ENCODE results near the gene C1orf105.

The C1orf105 gene

GRCh38 chr1:172397633-172398032, 22.9 kb upstream of the C1orf105 start:
- no peak for DNase-seq

- DNase-seq, result no peak
Observed at GRCh38 chr1:172398193-172398592, 22.3 kb upstream of the C1orf105 start.

- DNase-seq, result no peak
Observed at GRCh38 chr1:172398970-172399755, 21.3 kb upstream of the C1orf105 start.

DNA sequence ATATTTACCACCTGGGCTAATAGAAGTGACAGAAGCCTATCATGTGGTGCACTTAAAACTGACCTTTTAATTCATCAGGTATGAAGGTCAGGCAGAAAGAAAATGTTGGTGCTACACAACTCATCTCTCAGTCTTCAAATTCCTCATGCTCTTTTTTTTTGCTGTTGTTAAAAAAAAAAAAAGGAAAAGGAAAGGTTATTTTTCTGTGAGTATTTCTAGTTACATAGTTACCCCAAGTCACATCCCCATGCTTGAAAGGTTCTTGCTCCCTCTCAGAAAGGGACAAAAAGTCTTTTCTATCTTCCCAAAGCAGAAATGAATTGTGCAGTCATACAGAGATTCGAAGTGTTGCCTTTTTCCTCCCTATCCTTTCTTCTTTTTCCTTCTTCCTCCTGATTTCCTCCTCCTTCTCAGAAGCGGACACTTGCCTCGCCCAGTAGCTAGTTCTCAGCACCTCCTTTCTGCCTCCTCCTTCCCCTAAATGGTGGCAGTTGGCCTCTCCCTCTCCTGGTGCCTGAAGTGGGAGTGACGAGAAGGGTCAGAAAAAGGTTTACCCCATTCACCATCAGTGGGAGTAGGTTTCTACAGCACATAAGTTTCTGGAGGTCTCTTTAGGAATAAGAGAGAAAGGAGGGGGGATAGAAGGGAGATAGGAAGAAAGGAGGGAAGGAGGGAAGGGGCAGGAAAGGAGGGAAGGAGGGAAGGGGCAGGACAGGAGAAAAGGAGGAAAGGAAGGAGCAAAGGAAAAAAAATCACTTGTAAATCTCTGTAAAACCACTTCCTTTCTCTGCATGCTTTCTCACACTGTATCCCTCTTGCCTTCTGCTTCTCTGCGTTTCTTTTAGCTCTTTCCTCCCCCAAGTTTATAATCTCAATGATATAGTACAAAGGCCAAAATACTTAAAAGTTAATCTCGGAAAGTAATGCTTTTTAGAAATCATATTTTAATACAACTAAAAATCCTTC, 20.4 kb upstream of the C1orf105 start:
- no peak for DNase-seq

- DNase-seq, result no peak
Observed at GRCh38 chr1:172400722-172401105, 19.8 kb upstream of the C1orf105 start.

DNA sequence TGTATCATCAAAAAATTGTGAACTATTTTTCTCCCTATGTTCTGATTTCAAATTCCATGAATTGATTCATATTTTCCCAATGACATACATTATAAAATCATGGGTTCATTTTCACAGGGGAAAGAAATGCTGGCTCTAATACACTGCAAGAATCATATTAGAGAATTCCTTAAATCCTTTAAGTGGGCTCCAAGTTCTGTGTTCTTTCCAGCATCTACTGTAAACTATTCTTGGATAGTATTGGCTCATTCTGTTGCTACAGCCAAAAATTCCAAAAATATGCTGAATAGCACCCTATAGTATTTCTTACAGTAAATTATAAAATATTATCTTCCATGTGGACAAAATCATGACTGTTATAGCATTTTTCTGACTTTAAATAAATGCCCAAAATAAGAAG, 19.0 kb upstream of the C1orf105 start:
- no peak for DNase-seq

DNA sequence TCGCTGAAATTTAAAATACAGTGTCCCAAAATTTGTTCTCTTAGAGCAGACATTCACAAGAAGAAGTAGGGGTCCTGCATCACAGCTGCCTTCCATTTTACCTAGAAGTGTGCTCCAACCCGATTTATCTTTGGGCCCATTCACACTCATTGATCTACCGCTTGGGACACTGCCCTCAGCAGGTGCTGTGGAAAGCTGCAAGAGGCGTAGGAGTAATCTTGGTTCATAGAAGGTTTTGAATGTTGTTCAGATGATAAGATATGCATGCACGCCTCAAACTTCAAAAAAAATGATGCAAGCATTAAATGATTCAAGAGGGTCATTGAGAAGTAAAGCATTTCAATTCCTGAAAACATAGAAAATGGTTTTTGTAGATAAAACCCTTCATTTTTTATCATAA, 18.6 kb upstream of the C1orf105 start:
- no peak for DNase-seq

- DNase-seq, result no peak
Observed at GRCh38 chr1:172402878-172403569, 17.5 kb upstream of the C1orf105 start.

GRCh38 chr1:172404121-172404520, 16.4 kb upstream of the C1orf105 start:
- DNase-seq, result no peak

DNA sequence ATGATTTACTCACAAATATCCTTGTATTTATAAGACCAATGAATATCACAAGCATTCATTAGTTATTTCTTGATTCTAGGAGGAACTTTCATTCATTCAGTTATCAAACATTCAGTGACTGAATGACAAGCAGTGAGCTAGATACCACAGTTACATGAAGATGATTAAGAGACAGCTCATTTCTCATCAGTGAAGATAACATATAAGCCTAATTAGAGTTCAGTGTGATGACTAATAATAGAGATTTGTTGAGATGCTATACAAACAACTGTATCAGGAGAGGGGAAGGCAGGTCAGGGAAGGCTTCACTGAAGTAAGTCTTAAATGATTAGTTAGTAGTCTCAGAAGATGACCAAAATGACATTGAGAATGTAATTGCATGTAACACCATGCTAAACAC, 14.6 kb upstream of the C1orf105 start:
- no peak for DNase-seq

DNA sequence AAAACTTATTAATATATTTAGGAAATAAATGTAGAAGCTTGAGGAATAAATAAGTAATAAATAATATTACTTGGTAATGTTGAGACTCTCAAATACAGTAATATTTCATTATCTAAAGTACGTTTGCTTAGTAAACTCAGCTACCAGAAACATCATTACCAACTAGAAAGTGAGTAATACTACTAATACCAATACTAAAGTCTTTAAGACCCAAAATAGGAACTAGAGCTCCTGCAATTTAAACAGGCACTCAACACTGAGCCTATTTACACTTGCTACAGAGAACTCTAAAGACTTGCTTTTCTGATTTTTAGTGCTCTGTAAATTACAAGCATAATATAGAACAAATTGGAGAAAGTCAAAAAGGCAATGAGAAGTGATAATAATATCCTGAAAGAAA, 13.5 kb upstream of the C1orf105 start:
- no peak for DNase-seq

DNA sequence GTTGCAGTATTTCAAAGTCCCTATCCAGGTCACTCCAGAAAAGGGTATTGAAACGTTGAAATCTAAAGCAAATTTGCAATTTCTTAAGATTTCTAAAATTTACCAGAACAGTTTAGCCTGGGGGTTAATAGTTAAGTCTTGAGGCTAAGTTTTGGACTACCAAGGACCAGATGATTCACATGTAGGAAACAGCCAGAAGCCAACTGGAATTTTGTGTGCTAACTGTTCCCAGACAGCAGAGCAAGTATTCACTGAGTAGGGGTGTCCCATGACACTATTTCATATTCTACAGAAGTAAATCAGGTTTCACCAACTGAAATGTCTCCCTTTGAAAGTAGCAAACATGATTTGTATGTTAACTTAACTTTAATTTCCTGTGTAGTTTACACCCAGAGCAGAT, 11.5 kb upstream of the C1orf105 start:
- DNase-seq, result no peak

- DNase-seq, result no peak
Observed at GRCh38 chr1:172410027-172410426, 10.5 kb upstream of the C1orf105 start.

GRCh38 chr1:172411791-172412338, 8.6 kb upstream of the C1orf105 start:
- DNase-seq, result no peak

GRCh38 chr1:172414331-172414730, 6.2 kb upstream of the C1orf105 start:
- no peak for DNase-seq

DNA sequence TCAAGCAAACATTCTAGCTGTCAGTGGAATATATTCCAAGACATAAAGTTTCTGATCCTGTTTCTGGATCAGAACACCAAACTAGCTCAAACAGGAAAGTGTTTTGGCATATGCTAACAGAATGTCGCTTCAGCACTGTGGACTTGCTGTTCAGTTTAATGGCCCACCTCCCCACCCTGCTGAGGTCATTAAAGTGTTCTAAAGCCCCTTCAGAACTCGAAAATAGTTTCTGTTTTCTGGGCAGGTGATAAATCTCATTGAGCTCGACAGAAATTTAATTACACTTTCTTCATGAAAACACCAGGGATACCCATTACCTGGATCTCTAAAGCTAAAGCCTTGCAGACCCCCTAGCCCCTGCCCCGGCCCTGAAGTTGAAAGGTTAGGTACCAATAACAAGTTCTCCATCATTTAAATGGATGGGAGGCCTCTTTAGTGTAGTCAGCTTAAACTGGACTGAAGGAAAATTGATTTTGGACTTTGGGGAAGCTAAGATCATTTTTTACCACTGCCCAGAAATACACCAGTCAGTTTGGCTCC, 3.9 kb upstream of the C1orf105 start:
- DNase-seq, result no peak

- no peak for DNase-seq
Observed at GRCh38 chr1:172417557-172417956, 2.9 kb upstream of the C1orf105 start.

DNA sequence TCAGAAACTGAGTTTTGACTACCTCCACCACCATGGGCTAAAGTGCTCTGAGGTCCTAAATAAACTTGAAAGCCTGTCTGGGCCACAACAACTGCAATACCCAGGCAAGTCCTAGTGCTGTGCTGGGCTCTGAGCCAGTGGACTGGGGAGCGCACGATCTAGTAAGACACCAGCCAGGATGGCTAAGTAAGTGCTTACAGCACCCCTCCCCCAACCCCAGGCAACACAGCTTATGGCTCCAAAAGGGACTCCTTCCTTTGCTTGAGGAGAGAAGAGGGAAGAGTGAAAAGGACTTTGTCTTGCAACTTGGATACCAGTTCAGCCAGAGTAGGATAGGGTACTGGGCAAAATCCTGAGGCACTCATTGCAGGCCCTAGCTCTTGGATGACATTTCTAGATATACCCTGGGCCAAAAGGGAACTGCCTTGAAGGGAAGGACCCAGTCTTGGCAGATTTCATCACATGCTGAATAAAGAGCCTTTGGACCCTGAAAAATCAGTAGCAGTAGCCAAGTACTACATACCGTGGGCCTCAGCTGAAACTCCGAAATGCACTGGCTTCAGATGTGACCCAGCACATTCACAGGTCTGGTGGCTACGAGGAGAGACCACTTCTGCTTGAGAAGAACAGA, 1.6 kb downstream of the C1orf105 start:
- no peak for DNase-seq

- no peak for DNase-seq
Observed at GRCh38 chr1:172423336-172423735, 2.9 kb downstream of the C1orf105 start.

DNA sequence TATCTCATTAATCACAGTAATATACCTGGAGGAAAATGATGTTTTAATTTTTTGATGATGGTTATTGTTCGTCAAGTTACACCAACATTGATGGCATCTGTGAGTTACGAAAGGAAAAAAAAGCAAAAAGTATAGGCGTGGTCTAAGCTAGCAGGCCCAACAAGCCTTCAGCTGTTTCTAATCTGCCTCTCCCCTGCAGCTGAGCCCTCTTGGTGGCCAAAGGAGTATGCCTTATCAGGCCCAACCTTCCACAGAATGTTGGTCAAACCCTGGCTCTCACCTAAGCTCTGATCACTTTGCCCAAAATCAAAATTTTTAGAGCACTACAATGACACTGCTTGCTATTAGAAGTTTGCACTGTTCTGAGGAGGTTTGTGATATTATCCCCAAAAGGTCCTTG, 4.9 kb downstream of the C1orf105 start:
- DNase-seq, result no peak

- DNase-seq, result no peak
Observed at GRCh38 chr1:172427191-172427590, 6.7 kb downstream of the C1orf105 start.

All from effector CD4-positive, alpha-beta T cell (primary cell).